Large intestine (tissue), 3 donors: ENCODE results near the gene RAB15. TPM values are rescaled to one million over a fixed set of nuclear protein-coding genes. Genes with fewer than 3 reads are reported as not detected.

Source experiments
- DNase-seq, 2 donors: peaks; one replicate each; pipeline versions ENCODE4 v3.0.0 to v3.0.0-alpha.2; 2013
- H3K27ac ChIP-seq: one replicate; pipeline ENCODE4 v1.5.1; 2013; ENCODE audit warnings: low read length
- H3K27me3 ChIP-seq: 2 replicates; pipeline ENCODE4 v1.6.1; 2013; ENCODE audit warnings: low read length; ENCODE audit not compliant: control insufficient read depth, insufficient read depth
- H3K36me3 ChIP-seq: 2 replicates; pipeline ENCODE4 v1.6.1; 2013; ENCODE audit warnings: low read length; ENCODE audit not compliant: control insufficient read depth, insufficient read depth
- H3K4me1 ChIP-seq: one replicate; pipeline ENCODE4 v1.6.1; 2013; ENCODE audit warnings: low read length; ENCODE audit not compliant: control insufficient read depth, insufficient read depth
- H3K4me3 ChIP-seq: one replicate; pipeline ENCODE4 v1.5.1; 2013; ENCODE audit warnings: low read length
- H3K9me3 ChIP-seq: one replicate; pipeline ENCODE4 v1.6.1; 2013; ENCODE audit warnings: mild to moderate bottlenecking, low read depth, low read length, moderate library complexity; ENCODE audit not compliant: control insufficient read depth
- WGBS: methylation state at CpG from one replicate; pipeline ENCODE4 v1.1.5; 2013; ENCODE audit warnings: low lambda C conversion rate; ENCODE audit not compliant: insufficient coverage; 5-methylcytosine and 5-hydroxymethylcytosine counted together
- polyA plus RNA-seq: library from polyadenylated mRNA; unstranded; fragments of 120-200 nt; gene quantifications from one replicate; pipeline ENCODE4 v1.2.1, GENCODE V29; 2013

RAB15 gene
- polyA plus RNA-seq, 1 donor: 22.8 TPM

DNA sequence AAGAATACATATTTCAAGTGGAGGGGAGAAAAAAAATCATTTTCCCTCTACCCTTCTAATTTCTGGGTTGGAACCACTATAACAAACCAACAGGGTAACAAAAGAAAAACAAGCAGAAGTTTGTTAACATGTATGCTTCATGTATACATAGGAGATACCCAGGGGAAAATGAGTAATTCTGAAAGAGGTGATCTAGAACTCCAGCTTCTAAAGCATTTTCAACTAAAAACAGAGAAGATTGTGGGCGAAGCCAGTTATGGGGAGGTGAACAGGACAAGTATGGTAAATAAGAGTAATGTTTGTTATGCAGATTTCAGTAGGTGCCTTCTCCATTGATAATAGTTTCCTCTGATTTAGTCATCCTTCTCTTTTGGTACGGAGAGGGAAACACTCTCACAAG lies 31.3 kb upstream of the RAB15 start:
- Histone ChIP-seq H3K27ac (no peak overlapping the region), H3K27me3 (no peaks in the 10 kb centered on the region), H3K9me3 (no peaks in the 10 kb centered on the region), H3K4me3 (no peak overlapping the region), H3K36me3 (peaks cover 14% of the 10 kb centered on the region), H3K4me1 (no peaks in the 10 kb centered on the region)
- WGBS: no CpG with 5 or more reads among the region's 2 CpGs
- DNase-seq: no peak

DNA sequence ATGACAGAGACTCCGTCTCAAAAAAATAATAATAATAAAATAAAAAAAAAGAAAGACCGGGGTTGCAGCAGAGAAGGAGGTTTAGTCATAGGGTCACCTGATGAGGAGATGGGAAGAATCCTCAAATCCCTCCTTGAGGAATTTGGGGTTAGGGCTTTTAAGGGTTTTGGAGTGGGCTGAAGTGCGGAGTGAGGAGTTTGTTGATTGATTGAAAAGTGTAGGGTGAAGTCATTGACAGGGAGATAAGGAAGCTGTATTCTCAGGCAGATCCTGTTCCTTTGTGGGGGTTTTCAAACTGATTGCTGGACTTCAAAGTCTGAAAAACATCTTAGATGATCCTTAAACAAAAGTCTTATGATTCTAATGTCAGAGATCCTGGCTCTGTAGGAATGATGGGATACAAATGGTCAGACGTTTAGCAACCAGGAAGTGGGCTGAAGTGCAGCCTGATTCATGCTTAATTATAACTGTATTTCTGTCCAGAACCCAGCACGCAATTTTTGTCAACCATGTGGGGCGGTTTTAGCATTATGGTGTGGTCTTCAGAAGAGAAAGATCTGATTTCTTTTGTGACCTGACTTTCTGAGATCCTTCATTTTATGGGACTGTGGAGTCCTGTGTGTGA lies 30.6 kb upstream of the RAB15 start:
- Histone ChIP-seq H3K4me1 (no peaks in the 10 kb centered on the region), H3K27me3 (no peaks in the 10 kb centered on the region), H3K27ac (no peak overlapping the region), H3K36me3 (peaks cover 13% of the 10 kb centered on the region), H3K4me3 (no peak overlapping the region), H3K9me3 (no peaks in the 10 kb centered on the region)
- no peak for DNase-seq
- WGBS: 100% methylated on average over 2 of the region's 6 CpGs

DNA sequence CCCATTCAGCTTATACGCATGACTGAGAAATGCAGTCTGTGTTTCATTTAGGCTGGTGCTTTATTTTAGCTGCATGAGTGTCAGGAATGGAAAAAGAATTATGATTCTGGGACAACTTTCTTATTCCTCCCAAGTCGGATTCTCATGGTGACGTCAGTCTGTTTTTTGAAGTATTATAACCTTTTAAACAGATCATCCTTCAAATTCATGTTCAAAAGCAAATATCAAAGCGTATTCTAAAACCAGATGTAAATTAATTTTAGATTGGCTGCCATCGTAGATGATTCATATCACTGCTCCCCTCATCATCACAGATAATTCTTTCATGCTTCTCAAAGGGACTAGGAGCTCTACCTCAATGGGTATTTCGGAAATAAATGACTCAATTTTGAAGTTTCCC lies 29.6 kb upstream of the RAB15 start:
- 100% methylated on average over 2 of the region's 6 CpGs for WGBS
- Histone ChIP-seq H3K4me3 (no peak overlapping the region), H3K36me3 (peaks cover 7% of the 10 kb centered on the region), H3K27me3 (no peaks in the 10 kb centered on the region), H3K27ac (no peak overlapping the region), H3K4me1 (no peaks in the 10 kb centered on the region), H3K9me3 (no peaks in the 10 kb centered on the region)
- no peak for DNase-seq

DNA sequence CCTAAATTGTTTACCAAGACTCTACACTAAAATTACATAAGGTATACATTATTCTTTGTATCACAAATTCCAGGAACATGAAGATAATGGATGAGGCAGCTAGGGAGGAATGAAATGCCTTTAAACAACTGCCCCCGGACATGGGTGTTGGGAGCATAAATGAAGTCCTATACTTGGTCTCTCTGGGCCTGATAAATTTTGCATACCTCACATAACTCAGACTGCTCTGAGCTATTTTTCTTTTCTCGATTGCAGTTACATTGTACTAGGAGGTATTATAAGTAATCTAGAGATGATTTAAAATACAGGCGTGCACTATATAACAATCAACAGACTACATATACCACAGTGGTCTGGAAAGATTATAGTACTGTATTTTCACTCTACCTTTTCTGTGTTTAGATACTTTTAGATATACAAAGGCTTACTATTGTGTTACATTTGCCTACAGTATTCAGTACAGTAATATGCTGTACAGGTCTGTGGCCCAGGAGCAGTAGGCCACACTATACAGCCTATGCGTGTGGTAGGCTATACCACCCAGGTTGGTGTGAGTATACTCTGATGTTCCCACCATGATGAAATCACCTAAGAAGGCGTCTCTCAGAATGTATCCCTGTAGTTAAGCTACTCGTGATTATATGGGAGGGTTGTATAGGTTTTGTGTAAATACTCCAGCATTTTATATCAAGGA lies 28.9 kb upstream of the RAB15 start:
- H3K27ac ChIP-seq: no peak overlapping the region

DNA sequence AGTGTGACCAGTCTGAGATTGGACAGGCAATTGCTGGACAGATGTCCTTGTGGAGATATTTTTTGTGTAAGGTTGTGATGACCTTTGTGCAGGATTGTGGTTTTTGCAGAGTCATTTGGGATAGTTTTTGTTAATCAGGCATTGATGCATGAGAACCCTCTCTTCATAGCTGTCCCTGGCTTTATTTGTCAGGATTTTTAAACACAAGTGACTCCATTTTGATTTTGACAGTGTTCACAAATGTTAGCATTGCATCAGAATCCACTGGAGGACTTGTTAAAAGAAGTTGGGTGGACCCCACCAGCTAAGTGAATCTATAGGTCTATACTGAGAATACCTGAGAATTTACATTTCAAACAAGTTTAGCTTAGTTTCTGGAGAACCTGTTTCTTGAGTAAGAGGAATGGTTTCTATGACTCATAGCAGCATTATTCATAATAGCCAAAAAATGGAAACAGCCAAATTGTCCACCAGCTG lies 26.4 kb upstream of the RAB15 start:
- no peaks in the 10 kb centered on the region for H3K9me3 ChIP-seq
- no peak overlapping the region for H3K27ac ChIP-seq
- DNase-seq: no peak
- no peaks in the 10 kb centered on the region for H3K4me1 ChIP-seq
- peaks cover 2% of the 10 kb centered on the region for H3K36me3 ChIP-seq
- no peak overlapping the region for H3K4me3 ChIP-seq
- no peaks in the 10 kb centered on the region for H3K27me3 ChIP-seq

More for the DNA sequence above, 28.9 kb upstream of the RAB15 start:
- DNase-seq: no peak
- WGBS: 92% methylated on average over 2 of the region's 6 CpGs
- Histone ChIP-seq H3K36me3 (peaks cover 7% of the 10 kb centered on the region), H3K9me3 (no peaks in the 10 kb centered on the region), H3K27me3 (no peaks in the 10 kb centered on the region), H3K4me1 (no peaks in the 10 kb centered on the region), H3K4me3 (no peak overlapping the region)

DNA sequence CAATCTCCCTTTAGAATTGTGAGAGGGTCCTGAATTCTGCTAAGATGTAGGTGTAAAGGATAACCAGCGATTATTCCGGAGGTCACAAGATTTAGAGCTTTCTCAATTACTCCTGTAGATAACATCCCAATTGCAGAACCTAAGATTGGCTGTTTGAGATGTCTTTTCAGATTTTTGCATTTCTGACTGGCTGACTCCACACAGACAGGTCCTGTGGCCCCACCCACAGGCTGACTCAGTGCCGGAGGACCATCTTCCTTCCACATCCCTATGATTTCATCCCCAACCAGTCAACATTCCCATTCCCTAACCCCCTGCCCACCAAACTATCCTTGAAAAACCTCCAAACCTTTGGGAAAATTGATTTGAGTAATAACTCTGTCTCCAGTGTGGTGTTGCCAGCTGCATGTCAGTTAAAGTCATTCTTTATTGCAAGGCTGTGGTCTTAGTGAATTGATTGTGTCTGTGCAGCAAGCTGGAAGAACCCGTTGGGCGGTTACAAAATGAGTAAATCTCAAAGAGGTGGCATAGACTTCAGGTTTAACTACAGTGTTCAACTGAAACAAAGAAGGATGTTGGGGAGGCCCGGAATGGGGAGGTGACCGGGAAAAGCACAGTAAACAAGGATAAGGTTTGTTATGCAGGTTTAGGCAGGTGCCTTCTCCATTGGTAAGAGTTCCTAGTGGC lies 25.1 kb upstream of the RAB15 start:
- no peak overlapping the region for H3K27ac ChIP-seq
- WGBS: no CpG with 5 or more reads among the region's 7 CpGs

DNA sequence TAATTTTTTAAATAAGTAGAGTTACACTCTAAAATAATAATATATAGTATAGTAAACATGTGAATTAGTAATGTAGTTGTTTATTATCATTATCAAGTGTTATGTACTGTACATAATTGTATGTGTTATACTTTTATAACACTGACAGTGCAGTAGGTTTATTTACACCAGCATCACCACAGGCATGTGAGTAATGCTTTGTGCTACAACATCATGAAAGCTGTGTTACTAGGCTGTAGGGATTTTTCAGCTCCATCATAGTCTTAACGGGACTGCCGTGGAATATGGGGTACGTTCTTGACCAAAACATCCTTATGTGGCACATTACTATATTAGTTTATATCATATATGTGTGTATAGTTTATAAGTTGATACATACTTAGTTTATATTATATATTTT lies 23.2 kb upstream of the RAB15 start:
- Histone ChIP-seq H3K27me3 (no peaks in the 10 kb centered on the region), H3K27ac (no peak overlapping the region), H3K9me3 (no peaks in the 10 kb centered on the region), H3K4me1 (no peaks in the 10 kb centered on the region), H3K4me3 (no peak overlapping the region), H3K36me3 (peaks cover 2% of the 10 kb centered on the region)
- no CpG with 5 or more reads among the region's 3 CpGs for WGBS
- no peak for DNase-seq

More for the DNA sequence above, 25.1 kb upstream of the RAB15 start:
- H3K4me3 ChIP-seq: no peak overlapping the region
- DNase-seq: no peak
- no peaks in the 10 kb centered on the region for H3K27me3 ChIP-seq
- no peaks in the 10 kb centered on the region for H3K4me1 ChIP-seq
- H3K9me3 ChIP-seq: no peaks in the 10 kb centered on the region
- H3K36me3 ChIP-seq: peaks cover 2% of the 10 kb centered on the region

DNA sequence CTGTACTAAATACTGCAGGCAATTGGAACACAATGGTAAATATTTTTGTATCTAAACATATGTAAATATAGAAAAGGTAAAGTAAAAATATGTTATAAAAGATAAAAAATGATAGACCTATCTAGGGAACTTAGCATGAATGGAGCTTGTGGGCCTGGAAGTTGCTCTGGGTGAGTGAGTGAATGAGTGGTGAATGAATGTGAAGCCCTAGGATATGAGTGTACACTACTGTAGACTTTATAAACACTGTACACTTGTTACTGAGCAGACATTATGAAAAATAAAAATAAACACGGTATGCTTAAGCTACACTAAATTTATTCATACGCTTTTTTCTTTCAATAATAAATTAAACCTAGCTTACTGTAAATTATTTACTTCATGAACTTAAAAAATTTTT lies 22.4 kb upstream of the RAB15 start:
- peaks cover 2% of the 10 kb centered on the region for H3K36me3 ChIP-seq
- DNase-seq: no peak
- no peaks in the 10 kb centered on the region for H3K4me1 ChIP-seq
- H3K4me3 ChIP-seq: no peak overlapping the region
- H3K27ac ChIP-seq: no peak overlapping the region
- WGBS: 100% methylated on average over 1 of the region's 2 CpGs
- H3K27me3 ChIP-seq: no peaks in the 10 kb centered on the region
- no peaks in the 10 kb centered on the region for H3K9me3 ChIP-seq

DNA sequence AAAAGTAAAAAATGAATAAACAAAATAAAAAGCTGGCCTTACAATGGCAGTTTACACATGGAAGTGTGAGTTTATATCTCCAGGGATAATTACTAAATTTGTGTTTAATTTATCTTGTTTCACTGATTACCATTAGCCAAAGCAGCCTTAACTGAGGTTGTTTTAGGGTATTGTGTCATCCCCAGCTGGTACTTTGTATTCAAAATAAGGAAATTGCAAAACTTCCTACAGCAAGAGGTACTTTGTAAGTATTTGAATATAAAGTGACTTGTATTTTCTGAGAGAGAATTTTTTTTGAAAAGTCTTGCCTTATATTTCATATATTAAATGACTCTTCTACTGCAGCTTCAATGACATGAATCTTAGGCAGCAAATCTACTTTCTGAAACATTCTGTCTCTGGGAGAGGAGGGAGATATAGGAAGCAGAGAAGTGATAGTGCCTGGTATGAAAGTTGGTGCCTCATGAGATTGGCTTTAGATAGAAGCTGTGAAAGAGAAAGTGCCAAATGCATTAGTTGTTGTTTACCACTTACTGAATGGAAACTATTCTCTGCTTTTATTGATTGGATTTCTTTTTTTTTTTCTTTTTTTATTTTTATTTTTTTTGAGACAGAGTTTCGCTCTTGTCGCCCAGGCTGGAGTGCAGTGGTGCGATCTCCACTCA lies 21.3 kb upstream of the RAB15 start:
- no peaks in the 10 kb centered on the region for H3K4me1 ChIP-seq
- no peaks in the 10 kb centered on the region for H3K9me3 ChIP-seq
- H3K27me3 ChIP-seq: no peaks in the 10 kb centered on the region
- H3K36me3 ChIP-seq: peaks cover 2% of the 10 kb centered on the region
- 100% methylated on average over 2 of the region's 3 CpGs for WGBS
- no peak overlapping the region for H3K27ac ChIP-seq
- no peak for DNase-seq
- H3K4me3 ChIP-seq: no peak overlapping the region

DNA sequence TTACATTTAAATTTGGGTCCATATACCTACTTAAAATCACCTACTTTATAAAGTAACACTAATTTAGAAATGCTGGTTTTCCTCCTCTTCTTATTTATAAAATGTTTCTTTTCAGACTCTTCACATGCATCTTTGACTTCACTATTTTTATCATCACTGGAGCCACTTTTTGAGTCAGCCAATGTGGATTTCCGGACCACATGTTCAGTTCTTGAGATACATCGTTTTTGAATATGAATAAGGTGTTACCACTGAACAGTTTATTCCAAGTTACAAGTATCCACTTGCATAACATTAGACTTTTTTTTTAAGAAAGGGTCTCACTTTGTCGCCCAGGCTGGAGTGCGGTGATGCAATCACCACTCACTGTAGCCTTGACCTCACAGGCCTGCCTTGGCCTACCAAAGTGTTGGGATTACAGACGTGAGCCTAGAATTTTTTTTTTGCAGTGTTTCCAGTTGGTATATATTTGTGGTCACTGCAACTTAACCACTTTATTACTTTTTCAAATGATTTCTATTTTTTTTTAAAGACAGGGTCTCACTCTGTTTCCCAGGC lies 20.3 kb upstream of the RAB15 start:
- Histone ChIP-seq H3K4me1 (peaks cover 3% of the 10 kb centered on the region), H3K9me3 (no peaks in the 10 kb centered on the region), H3K27ac (no peak overlapping the region), H3K4me3 (no peak overlapping the region), H3K27me3 (no peaks in the 10 kb centered on the region), H3K36me3 (peaks cover 2% of the 10 kb centered on the region)
- WGBS: 92% methylated on average over 2 of the region's 5 CpGs
- DNase-seq: no peak
